CD4-positive, alpha-beta T cell (primary cell): ENCODE results near the gene TAF4B. TPM values are rescaled to one million over a fixed set of nuclear protein-coding genes. Genes with fewer than 3 reads are reported as not detected.

ENCODE experiments used
- ATAC-seq: fragments of 200-7000 bp; cut with Tn5 transposase; one replicate; pipeline ENCODE4 v1.10.0; 2022; ENCODE audit warnings: mild to moderate bottlenecking; ENCODE audit not compliant: poor library complexity
- CTCF ChIA-PET: fragments of 350-600 bp; sonication (Branson Sonifier 250); formaldehyde crosslinking; loops from one replicate; lab custom pipeline; 2021; ENCODE audit warnings: antibody characterized with exemption, inconsistent platforms; lab: Charles Lee
- POLR2A ChIA-PET: fragments of 350-600 bp; sonication (Branson Sonifier 250); formaldehyde crosslinking; loops from one replicate; lab custom pipeline; 2021; ENCODE audit warnings: antibody characterized with exemption, inconsistent platforms; lab: Charles Lee
- DNase-seq, 14 experiments: peaks; one replicate each; pipeline ENCODE4 v3.0.0-alpha.2; 2013 to 2020; ENCODE audit warnings: mixed read lengths in 2 of 14
- H3K27ac ChIP-seq, 2 donors: one replicate each; pipeline versions ENCODE4 v1.5.1 to v1.7.0; 2013; ENCODE audit warnings: low read length in 2 of 2, low read depth in 1 of 2, mild to moderate bottlenecking in 1 of 2
- H3K27me3 ChIP-seq, 2 experiments: 1 replicate in 1 of 2; 2 replicates in 1 of 2; pipeline versions ENCODE4 v1.6.1 to v1.7.0; 2013; ENCODE audit warnings: low read length in 2 of 2, control low read depth in 1 of 2, mild to moderate bottlenecking in 1 of 2, moderate library complexity in 1 of 2; ENCODE audit not compliant: insufficient read depth in 2 of 2, control insufficient read depth in 1 of 2
- H3K36me3 ChIP-seq: one replicate; pipeline ENCODE4 v1.6.1; 2013; ENCODE audit warnings: low read length, control low read depth; ENCODE audit not compliant: insufficient read depth
- H3K4me1 ChIP-seq: one replicate; pipeline ENCODE4 v1.6.1; 2013; ENCODE audit warnings: low read length, control low read depth; ENCODE audit not compliant: insufficient read depth
- H3K4me3 ChIP-seq: one replicate; pipeline ENCODE4 v1.5.1; 2013; ENCODE audit warnings: mild to moderate bottlenecking, low read length, moderate library complexity
- H3K9me3 ChIP-seq, 2 experiments: 1 replicate in 1 of 2; 2 replicates in 1 of 2; pipeline versions ENCODE4 v1.6.1 to v1.7.0; 2013; ENCODE audit warnings: low read length in 2 of 2, mild to moderate bottlenecking in 2 of 2, control low read depth in 1 of 2, moderate library complexity in 1 of 2; ENCODE audit not compliant: control insufficient read depth in 1 of 2, insufficient read depth in 1 of 2
- H3K27ac Mint-ChIP-seq: one replicate; pipeline ENCODE4 v1.8.0; 2020; ENCODE audit warnings: mixed read lengths
- H3K27me3 Mint-ChIP-seq: one replicate; pipeline ENCODE4 v1.8.0; 2021; ENCODE audit warnings: mixed read lengths
- H3K36me3 Mint-ChIP-seq: one replicate; pipeline ENCODE4 v1.8.0; 2021; ENCODE audit warnings: low read depth, mixed read lengths
- H3K4me1 Mint-ChIP-seq: one replicate; pipeline ENCODE4 v1.8.0; 2021; ENCODE audit warnings: low read depth, mixed read lengths
- H3K4me3 Mint-ChIP-seq: one replicate; pipeline ENCODE4 v1.8.0; 2020; ENCODE audit warnings: mild to moderate bottlenecking, mixed read lengths
- H3K9me3 Mint-ChIP-seq: one replicate; pipeline ENCODE4 v1.8.0; 2020; ENCODE audit warnings: mixed read lengths
- CTCF ChIP-seq: fragments of 200-600 bp; IDR thresholded peaks from one replicate; pipeline ENCODE4 v1.8.0; 2022; ENCODE audit warnings: antibody characterized with exemption, mild to moderate bottlenecking
- intact Hi-C, 2 experiments: fragments of 100-400 bp; cut with DNase I in 1 of 2; cut with micrococcal nuclease in 1 of 2; formaldehyde crosslinking; loops; one replicate each; pipeline versions ENCODE4 v1.15.1 to v1.9.0; 2023 to 2025; cut with DNase I, micrococcal nuclease
- total RNA-seq, 174 experiments: library from RNA in 2 of 174; stranded (reverse) in 2 of 174; gene quantifications; one replicate each; pipeline ENCODE4 v1.2.3 and lab custom pipeline; 2021 to 2026

TAF4B gene
- total RNA-seq, 2 experiments from 2014 or later = 13.7 to 14.1 TPM

GRCh38 chr18:26290385-26290784 lies 64.1 kb downstream of the TAF4B start:
- Mint-ChIP-seq H3K27me3 (no peaks in the 10 kb centered on the region), H3K4me1 (peaks cover 16% of the 10 kb centered on the region), H3K9me3 (no peaks in the 10 kb centered on the region), H3K27ac (no peak overlapping the region), H3K4me3 (no peak overlapping the region), H3K36me3 (peaks cover 64% of the 10 kb centered on the region)
- ChIA-PET CTCF (no interaction called here), POLR2A (no interaction called here)
- no peaks in the 10 kb centered on the region for H3K27me3 ChIP-seq
- no peaks in the 10 kb centered on the region for H3K9me3 ChIP-seq
- H3K4me3 ChIP-seq = no peak overlapping the region
- DNase-seq = no peak
- intact Hi-C loops = no loop called here
- peaks cover 13% of the 10 kb centered on the region for H3K36me3 ChIP-seq
- no peak overlapping the region for H3K27ac ChIP-seq
- H3K4me1 ChIP-seq = no peaks in the 10 kb centered on the region
- ATAC-seq = no peak
- no peak for TF ChIP-seq CTCF

GRCh38 chr18:26293982-26294381 lies 67.7 kb downstream of the TAF4B start:
- H3K4me1 Mint-ChIP-seq = peaks cover 6% of the 10 kb centered on the region
- Histone ChIP-seq H3K36me3 (peaks cover 3% of the 10 kb centered on the region), H3K9me3 (no peaks in the 10 kb centered on the region), H3K4me1 (no peaks in the 10 kb centered on the region), H3K27ac (no peak overlapping the region), H3K27me3 (no peaks in the 10 kb centered on the region), H3K4me3 (no peak overlapping the region)
- CTCF ChIA-PET = no interaction called here
- POLR2A ChIA-PET = no interaction called here
- TF ChIP-seq CTCF = no peak
- intact Hi-C loops = no loop called here
- no peak overlapping the region for H3K27ac Mint-ChIP-seq
- no peaks in the 10 kb centered on the region for H3K9me3 Mint-ChIP-seq
- no peaks in the 10 kb centered on the region for H3K27me3 Mint-ChIP-seq
- H3K36me3 Mint-ChIP-seq = peaks cover 65% of the 10 kb centered on the region
- no peak overlapping the region for H3K4me3 Mint-ChIP-seq
- DNase-seq (no peak), ATAC-seq (no peak)

- no peak overlapping the region for H3K27ac ChIP-seq
- ChIA-PET POLR2A (no interaction called here), CTCF (no interaction called here)
- no peak for TF ChIP-seq CTCF
- no peaks in the 10 kb centered on the region for H3K9me3 Mint-ChIP-seq
- no peaks in the 10 kb centered on the region for H3K27me3 Mint-ChIP-seq
- no peaks in the 10 kb centered on the region for H3K4me1 ChIP-seq
- DNase-seq = no peak
- H3K27me3 ChIP-seq = no peaks in the 10 kb centered on the region
- ATAC-seq = no peak
- peaks cover 52% of the 10 kb centered on the region for H3K36me3 Mint-ChIP-seq
- H3K27ac Mint-ChIP-seq = no peak overlapping the region
- peaks cover 3% of the 10 kb centered on the region for H3K36me3 ChIP-seq
- H3K4me3 Mint-ChIP-seq = no peak overlapping the region
- no peaks in the 10 kb centered on the region for H3K4me1 Mint-ChIP-seq
- H3K4me3 ChIP-seq = no peak overlapping the region
- no peaks in the 10 kb centered on the region for H3K9me3 ChIP-seq
- intact Hi-C loops = no loop called here
Observed at GRCh38 chr18:26298107-26298506, 71.9 kb downstream of the TAF4B start.
